Mesenteric fat pad (tissue), 1 donor: ENCODE data around the gene SLC8A2. TPM values are rescaled to one million over a fixed set of nuclear protein-coding genes. Genes with fewer than 3 reads are reported as not detected.

Experiments used
- DNase-seq: peaks from one replicate; pipeline ENCODE4 v3.0.0-alpha.2; 2020; ENCODE audit warnings: low spot score
- long read RNA-seq: library from polyadenylated mRNA; unstranded; transcript quantifications from one replicate; pipeline ENCODE4 v2.0.0, GENCODE V29; 2020
- total RNA-seq: library from RNA; stranded (reverse); fragmentation: NEBNext Ultra II Directional; extraction: Animal tissue kit (Norgen Biotek cat#: 25700); gene quantifications from one replicate; pipeline ENCODE4 v1.2.1, GENCODE V29; 2021
- donor health status: DM: yes; HTN: yes; CAD: no.

Gene SLC8A2
- not detected for total RNA-seq
- long read RNA-seq, result 0 reads

DNA sequence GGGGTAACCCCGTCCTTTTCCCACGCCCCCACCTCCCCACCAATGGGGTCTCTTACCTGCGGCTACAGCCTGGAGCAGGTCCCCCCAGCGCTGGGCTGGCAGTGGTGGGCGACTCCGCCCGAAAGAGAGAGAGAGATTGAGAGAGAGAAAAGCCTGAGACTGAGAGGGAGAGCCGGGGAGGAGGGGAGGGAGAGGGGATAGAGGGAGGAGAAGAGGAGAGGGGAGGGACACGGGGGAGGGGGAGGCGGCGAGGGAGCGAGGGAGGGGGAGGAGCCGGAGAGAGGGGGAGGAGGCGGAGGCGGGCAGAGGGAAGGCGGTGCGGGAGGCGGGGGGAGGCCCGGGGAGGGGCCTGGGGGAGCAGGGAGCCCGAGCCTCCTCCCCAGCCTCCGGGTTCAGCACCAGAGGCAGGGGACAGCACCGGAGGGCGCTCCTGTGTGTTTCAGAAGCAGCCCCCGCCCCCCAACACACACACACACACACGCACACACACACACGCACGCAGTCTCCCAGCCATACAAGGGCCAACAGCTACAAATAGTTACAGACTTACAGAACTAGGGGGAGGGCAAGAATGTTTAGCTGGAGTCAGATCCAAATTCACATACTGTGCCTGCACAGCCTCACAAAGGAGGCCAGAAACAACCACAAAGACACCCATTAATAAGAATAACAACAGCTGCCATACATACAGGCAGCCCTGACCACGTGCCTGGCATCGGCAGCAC, at the start of gene SLC8A2:
SLC8A2 (minus strand) TSS at position 161 of the 725 bp plus-strand sequence. CDS start 5,490 bp downstream, outside the sequence.
- no peak for DNase-seq

GRCh38 chr19:47520839-47521238, 49.1 kb upstream of the SLC8A2 start:
- no peak for DNase-seq

GRCh38 chr19:47520343-47520806, 48.7 kb upstream of the SLC8A2 start:
- DNase-seq, result no peak

DNA sequence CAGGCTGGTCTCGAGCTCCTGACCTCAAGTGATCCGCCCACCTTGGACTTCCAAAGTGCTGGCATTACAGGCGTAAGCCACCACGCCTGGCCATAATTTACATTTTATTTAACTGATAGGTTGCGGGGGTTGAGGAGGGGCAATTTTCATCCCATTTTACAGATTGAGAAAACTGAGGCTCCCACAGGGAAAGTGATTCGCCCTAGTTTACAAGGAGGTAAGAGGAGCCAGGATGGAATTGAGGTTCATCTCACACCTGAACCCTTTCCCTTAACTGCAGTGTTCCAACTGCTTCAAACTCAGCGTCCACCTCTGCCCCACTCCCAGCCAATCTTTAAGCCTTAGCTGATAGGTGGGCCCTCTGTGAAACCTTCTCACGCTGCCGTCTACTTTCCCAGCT, 47.2 kb upstream of the SLC8A2 start:
- DNase-seq, result no peak

DNA sequence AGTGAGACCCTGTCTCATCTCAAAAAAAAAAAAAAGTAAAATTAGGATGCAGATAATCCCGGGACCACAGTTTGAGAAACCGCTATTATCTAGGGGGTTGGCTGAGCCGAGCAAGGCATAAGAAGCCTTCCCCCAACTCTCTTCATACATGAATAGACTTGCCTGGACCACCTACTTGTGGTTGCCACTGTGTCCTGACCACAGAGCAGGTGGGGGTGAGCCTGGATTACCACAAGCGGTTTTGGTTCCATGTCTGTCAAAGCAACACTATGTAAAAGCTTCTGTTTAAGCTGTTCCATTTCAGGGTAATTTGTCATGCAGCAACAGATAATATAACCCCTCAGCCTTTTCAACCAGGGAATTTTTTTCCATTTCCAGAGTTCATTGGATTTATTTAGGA, 46.4 kb upstream of the SLC8A2 start:
- DNase-seq, result no peak

- peak; percentile 100 for DNase-seq
Measured at GRCh38 chr19:47514869-47515588, 43.3 kb upstream of the SLC8A2 start, which contains the start of gene NAPA. Gene NAPA, minus strand, starts transcription at chr19:47515063. Its CDS starts 123 bp downstream, at chr19:47514940.

GRCh38 chr19:47514151-47514868, 42.6 kb upstream of the SLC8A2 start:
- no peak for DNase-seq

DNA sequence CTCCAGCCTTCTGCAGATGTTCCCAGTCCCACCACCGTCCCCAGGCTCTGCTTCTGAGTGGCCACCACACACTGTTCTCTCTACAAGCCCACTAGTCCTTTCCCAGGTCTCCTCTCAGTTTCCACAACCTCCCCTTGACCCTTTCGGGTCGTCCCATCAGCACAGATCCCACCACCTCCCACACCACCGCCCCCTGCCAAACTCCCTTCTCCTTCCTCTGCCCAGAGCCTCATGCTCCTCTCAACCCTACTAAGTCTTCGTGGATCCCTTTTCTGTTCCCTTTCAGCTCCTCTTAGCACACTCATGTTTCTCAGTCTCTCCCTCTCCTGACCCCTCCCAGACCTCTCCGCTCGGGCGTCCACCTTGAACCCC, 41.2 kb upstream of the SLC8A2 start:
- no peak for DNase-seq

DNA sequence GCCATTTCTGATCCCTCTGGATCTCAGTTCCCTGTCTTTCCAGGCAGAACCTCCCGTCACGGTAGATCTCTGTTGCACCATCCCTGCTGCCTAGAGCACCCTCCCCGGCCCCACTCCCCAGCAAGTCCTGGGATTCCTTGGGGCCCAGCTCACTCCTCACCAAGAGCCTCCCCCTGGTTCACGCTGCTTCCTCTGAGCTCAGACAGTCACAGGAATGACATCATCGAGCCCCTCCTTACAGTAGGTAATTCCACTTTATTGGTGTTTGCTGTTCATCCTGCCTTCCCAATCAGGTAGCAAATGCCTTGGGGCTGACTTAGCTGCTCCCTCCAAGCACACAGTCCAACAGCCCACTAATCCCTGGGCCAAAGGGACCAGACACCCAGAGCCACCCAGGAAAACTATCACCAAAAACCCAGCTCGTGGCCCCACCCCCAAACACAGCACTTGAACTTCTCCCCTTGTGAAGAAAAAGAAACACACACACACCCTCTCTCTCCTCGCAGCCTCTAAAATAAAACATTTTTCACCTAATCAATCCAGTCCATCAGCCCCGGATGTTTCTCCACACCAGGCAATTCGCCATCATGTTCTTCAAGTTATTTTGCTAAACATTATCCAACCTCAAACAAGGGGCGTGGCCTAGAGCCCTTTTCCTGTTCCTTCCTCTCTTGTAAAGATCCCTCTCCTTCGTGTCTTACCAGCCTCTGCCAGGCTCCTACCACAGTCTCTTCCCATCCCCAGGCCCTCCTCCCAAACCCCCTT, 40.7 kb upstream of the SLC8A2 start:
- DNase-seq, result no peak

DNA sequence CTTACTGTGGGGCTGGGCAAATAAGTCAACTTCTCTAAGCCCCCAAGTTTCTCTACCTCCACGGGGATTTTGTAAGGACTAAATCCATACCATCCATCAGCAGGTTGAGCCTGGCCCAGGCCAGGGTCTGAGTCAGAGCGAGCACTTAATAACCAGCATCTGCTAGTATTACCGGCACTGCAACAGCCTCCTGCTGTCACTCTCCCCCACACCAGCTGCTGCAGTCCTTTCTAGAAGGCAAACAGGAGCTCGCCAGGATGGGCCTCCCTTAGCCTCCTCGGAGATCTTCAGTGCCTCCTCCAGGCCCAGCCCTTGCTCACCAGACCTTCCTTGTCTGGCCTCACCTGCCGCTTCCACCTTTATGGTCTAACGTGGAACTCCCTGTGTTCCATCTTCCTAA, 40.0 kb upstream of the SLC8A2 start:
- DNase-seq, result no peak

- DNase-seq, result no peak
Measured at GRCh38 chr19:47511128-47511517, 39.4 kb upstream of the SLC8A2 start.

- DNase-seq, result no peak
Measured at GRCh38 chr19:47510516-47511127, 38.9 kb upstream of the SLC8A2 start.

DNA sequence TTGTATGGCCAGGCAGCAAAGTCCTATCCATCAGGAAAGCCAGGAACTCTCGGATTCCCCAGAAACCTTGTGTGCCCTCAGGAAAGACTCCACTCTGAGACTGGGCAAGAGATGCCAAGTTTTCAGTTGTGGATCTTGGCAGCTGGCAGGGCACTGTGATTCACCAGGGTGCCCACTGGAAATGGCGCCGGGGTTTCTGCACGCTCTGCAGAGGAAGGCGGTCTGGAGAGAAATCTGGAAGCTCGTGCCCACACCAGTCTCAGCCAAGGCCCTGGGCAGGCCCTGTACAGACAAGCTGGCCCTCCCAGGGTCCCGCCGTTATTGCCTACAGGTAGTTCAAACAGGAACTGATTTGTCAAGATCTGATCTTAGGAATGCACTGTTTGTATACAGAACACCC, 38.3 kb upstream of the SLC8A2 start:
- no peak for DNase-seq

GRCh38 chr19:47509170-47509847, 37.6 kb upstream of the SLC8A2 start:
- DNase-seq, result no peak

- DNase-seq, result no peak
Measured at GRCh38 chr19:47508721-47509120, 37.0 kb upstream of the SLC8A2 start.

- no peak for DNase-seq
Measured at GRCh38 chr19:47507924-47508553, 36.3 kb upstream of the SLC8A2 start.

DNA sequence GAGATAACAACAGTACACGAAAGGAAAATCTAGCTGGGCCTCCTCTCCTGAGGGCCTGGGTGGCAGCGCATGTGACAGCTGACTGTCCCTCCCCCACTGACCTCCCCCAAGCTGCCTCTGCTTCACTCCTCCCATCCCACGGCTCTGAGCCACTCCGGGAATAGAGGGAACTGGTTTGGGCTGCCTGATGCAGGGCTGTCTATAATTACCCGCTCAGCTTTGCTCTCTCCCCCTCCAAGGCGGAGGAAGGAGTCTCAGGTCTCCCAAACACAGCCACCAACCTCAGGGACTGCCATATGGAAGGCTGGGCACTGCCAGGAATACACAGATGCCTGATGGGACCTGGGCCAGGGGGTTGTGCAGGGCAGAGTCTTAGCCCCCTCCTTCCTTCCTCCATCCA, 35.3 kb upstream of the SLC8A2 start:
- no peak for DNase-seq

DNA sequence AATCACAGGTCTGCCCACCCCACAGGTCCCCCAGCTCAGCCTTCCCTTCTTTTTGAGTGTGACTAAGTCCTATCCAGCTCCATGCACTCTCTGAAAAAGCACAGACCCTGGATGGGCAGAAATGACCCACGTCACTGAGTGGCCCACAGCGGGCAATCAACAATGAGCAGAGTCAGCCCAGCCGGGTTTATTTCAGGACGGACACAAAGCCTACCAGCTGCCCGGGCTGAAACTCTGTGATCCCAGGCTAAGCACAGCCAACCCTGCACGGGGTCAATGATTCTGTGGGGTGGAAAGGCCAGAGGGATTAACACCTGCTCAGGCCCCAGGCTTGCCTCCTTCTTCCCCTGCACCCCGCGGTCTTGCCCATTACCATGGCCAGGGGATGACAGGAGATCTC, 34.8 kb upstream of the SLC8A2 start:
- no peak for DNase-seq

DNA sequence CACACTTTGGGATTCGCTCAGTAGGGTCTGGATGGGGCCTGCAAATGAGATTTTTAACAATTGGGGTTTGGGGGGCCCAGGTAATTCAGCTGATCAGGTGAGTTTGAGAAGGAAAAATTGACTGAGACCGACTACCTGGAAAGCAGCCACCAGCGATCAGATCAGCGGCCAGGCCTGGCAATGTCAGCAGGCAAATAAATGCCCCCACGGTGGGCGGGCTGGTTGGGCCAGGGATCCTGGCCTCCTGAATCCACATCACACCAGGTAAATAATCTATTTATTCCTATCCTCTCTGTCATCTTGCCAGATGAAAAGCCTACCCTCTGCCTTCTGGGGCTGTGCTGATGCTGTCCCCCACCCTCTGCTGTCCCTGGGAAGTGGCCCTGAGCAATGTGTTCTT, 33.8 kb upstream of the SLC8A2 start:
- no peak for DNase-seq

- DNase-seq, result no peak
Measured at GRCh38 chr19:47503826-47504150, 32.1 kb upstream of the SLC8A2 start.
